K562 (cell line): ENCODE results near the gene USP7. TPM values are rescaled to one million over a fixed set of nuclear protein-coding genes. Genes with fewer than 3 reads are reported as not detected.

Experiments
- ATF2 ChIP-seq: sonication (generic); formaldehyde crosslinking; IDR thresholded peaks from 2 replicates; pipeline ENCODE4 v1.8.1; 2022; ENCODE audit warnings: missing genetic modification reagents
- CCAR2 ChIP-seq: fragments of 200-400 bp; formaldehyde crosslinking; IDR thresholded peaks from 2 replicates; pipeline ENCODE4 v1.6.1; 2017; ENCODE audit warnings: mild to moderate bottlenecking, low read depth, low read length
- DMBX1 ChIP-seq: fragments of 250-450 bp; sonication (Bioruptor Pico); IDR thresholded peaks from 2 replicates; pipeline ENCODE4 v1.8.0; 2022; ENCODE audit warnings: inconsistent platforms, mild to moderate bottlenecking, moderate library complexity, borderline replicate concordance
- ILK ChIP-seq: fragments of 450-650 bp; IDR thresholded peaks from 2 replicates; pipeline ENCODE4 v1.6.1; 2016; ENCODE audit warnings: missing genetic modification characterization, low read depth, mild to moderate bottlenecking, missing compliant biosample characterization, moderate library complexity, borderline replicate concordance
- LEF1 ChIP-seq: fragments of 450-650 bp; IDR thresholded peaks from 2 replicates; pipeline ENCODE4 v1.6.1; 2016; ENCODE audit warnings: mild to moderate bottlenecking
- NKRF ChIP-seq: fragments of 450-650 bp; IDR thresholded peaks from 2 replicates; pipeline ENCODE4 v1.6.1; 2016; ENCODE audit warnings: borderline replicate concordance
- PRPF4 ChIP-seq: fragments of 200-400 bp; formaldehyde crosslinking; IDR thresholded peaks from one replicate; pipeline ENCODE4 v1.6.1; 2017; ENCODE audit warnings: low read length, low read depth, mild to moderate bottlenecking; ENCODE audit not compliant: insufficient read depth, poor library complexity, severe bottlenecking
- TAF9B ChIP-seq: fragments of 450-650 bp; IDR thresholded peaks from 2 replicates; pipeline ENCODE4 v1.6.1; 2018; ENCODE audit warnings: mild to moderate bottlenecking; ENCODE audit not compliant: partially characterized antibody
- TEAD2 ChIP-seq: fragments of 450-650 bp; IDR thresholded peaks from 2 replicates; pipeline ENCODE4 v1.6.1; 2016; ENCODE audit warnings: missing genetic modification characterization, control low read depth, missing compliant biosample characterization
- ZNF75A ChIP-seq: fragments of 450-650 bp; formaldehyde crosslinking; IDR thresholded peaks from 2 replicates; pipeline ENCODE4 v1.4.0; 2020; ENCODE audit warnings: mild to moderate bottlenecking
- polyA plus RNA-seq, 8 experiments: library from polyadenylated mRNA; depleted of rRNA in 4 of 8; stranded (reverse) in 5 of 8; unstranded in 3 of 8; fragments of >200 nt; fragmentation: Nextera tagmentation in 2 of 8; fragmentation: Illumina TruSeq in 1 of 8; extraction: Ambion mirVana in 2 of 8; extraction: Trizol in 1 of 8; gene quantifications; 2 replicates each; pipeline versions ENCODE4 v1.2.1 to v1.2.3, GENCODE V29; 2011 to 2014; ENCODE audit warnings: inconsistent platforms in 1 of 8, missing spikeins in 1 of 8
- total RNA-seq, 7 experiments: library from RNA; depleted of rRNA in 6 of 7; stranded (reverse); fragments of >200 nt in 6 of 7; fragmentation: Illumina TruSeq in 2 of 7; extraction: Trizol in 2 of 7; gene quantifications; 2 replicates each; pipeline versions ENCODE4 v1.2.1 to v1.2.3, GENCODE V29; 2011 to 2021; ENCODE audit warnings: low replicate concordance in 1 of 7
- TF ChIP-seq, protein P1 (sequence below): sonication (generic); formaldehyde crosslinking; IDR thresholded peaks from 2 replicates; pipeline ENCODE4 v1.8.1; 2022; ENCODE audit warnings: missing genetic modification reagents

The USP7 gene
- total and polyA plus RNA-seq, 9 of the 15 experiments (the other 6 are each of a cell fraction or from before 2014, with no cell fraction given) = 17.1 to 145 (median 57.9) TPM

DNA sequence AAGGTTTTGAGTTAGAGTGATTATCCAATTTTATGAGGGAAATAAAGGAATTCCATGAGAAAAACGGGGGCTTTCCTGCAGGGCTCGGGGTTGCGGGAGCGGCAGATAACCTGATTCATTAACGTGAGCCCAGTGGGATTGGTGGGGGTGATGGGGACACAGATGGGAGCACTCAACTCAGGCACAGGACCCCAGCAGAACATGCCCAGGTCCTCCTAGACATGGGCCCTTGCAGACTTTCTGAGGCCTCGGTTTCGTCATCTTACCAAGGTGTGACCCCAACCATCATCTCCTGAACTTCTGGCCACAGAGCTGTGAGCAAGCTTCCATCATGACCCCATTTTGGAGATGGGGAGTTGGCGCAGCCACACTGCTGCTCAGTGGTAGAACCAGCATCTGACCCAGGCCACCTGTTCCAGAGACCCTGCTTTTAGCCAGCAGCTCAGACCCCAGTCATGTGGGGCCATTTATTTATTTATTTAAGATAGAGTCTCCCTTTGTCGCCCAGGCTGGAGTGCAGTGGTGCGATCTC is 117.2 kb downstream of the USP7 start (continued):
- TF ChIP-seq ATF2 (no peak), PRPF4 (no peak), ILK (no peak), ZNF75A (CRISPR knock-in tag) (no peak), CCAR2 (no peak), TEAD2 (tag) (no peak), LEF1 (no peak), TAF9B (no peak), NKRF (no peak), DMBX1 (CRISPR knock-in tag) (no peak)
- TF ChIP-seq, protein P1, sequence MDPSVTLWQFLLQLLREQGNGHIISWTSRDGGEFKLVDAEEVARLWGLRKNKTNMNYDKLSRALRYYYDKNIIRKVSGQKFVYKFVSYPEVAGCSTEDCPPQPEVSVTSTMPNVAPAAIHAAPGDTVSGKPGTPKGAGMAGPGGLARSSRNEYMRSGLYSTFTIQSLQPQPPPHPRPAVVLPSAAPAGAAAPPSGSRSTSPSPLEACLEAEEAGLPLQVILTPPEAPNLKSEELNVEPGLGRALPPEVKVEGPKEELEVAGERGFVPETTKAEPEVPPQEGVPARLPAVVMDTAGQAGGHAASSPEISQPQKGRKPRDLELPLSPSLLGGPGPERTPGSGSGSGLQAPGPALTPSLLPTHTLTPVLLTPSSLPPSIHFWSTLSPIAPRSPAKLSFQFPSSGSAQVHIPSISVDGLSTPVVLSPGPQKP = no peak
